Measurements from ENCODE around the gene CWC25. TPM values are rescaled to one million over a fixed set of nuclear protein-coding genes. Genes with fewer than 3 reads are reported as not detected.

CWC25 gene
- total RNA-seq, 1 experiment from 2014 or later, result 23.9 TPM

DNA sequence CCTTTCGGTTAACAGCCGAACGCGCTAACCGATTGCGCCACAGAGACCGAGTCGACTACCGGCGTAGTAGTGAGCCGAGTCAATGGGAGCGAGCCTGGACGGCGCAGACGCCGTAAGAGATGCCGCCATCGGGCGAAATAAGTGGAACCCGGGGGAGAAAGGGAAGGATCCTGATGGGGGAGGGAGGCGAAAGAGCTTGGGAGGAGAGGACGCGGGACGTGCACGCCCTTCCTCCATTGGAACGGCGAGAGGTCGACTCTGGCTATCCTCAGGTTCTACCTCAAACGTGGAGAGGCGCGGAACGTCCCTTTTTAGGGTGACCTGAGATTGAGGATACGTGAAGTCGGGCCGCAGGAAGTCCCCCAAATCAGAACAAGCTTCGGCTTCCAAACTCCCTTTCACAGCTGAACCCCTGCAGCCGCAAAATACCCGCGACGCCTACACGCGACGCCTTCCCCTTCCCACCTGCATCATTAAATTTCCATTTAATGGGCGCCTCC is 73.3 kb downstream of the CWC25 start:
- ATAC-seq (peak; percentile 20), DNase-seq (ENCODE audit: low read depth, low spot score) (peak; percentile 66)
- Histone ChIP-seq H3K36me3 (ENCODE audit: control insufficient read depth in 1 of 2, insufficient read depth in 2 of 2, low read length in 2 of 2) (peaks cover 16 to 29% of the 10 kb centered on the region in 2 experiments), H3K9me3 (ENCODE audit: control insufficient read depth in 1 of 2, insufficient read depth in 1 of 2, low read depth in 1 of 2, low read length in 2 of 2) (no peaks in the 10 kb centered on the region), H3K9ac (ENCODE audit: low read length) (peak overlapping the region; percentile 93), H3K4me1 (ENCODE audit: control insufficient read depth in 1 of 2, insufficient read depth in 2 of 2, low read length in 2 of 2) (peaks cover 18 to 50% of the 10 kb centered on the region in 2 experiments), H3K27ac (ENCODE audit: low read depth, low read length) (peak overlapping the region; percentile 100), H3K9me2 (ENCODE audit: insufficient read depth) (no peaks in the 10 kb centered on the region), H3K4me3 (replicated peaks in 1 of 2; ENCODE audit: low read depth in 1 of 2, low read length in 2 of 2) (peak overlapping the region; percentile 99 to 100), H4K20me1 (ENCODE audit: insufficient read depth) (no peaks in the 10 kb centered on the region), H3K27me3 (ENCODE audit: insufficient read depth, low read length) (no peaks in the 10 kb centered on the region), H3K4me2 (ENCODE audit: low read length) (peak overlapping the region; percentile 94), H3K79me2 (ENCODE audit: insufficient read depth, low read length) (peaks cover 68% of the 10 kb centered on the region), H2AFZ (ENCODE audit: low read depth, low read length, poor library complexity, severe bottlenecking) (no peak overlapping the region)
- peak; percentile 25; the same call in 1 of the 2 replicates for TF ChIP-seq POLR2AphosphoS5 (IDR thresholded peaks at IDR 0.05; ENCODE audit: low read depth, low read length)
- TF ChIP-seq YY1 (IDR thresholded peaks at IDR 0.05; ENCODE audit: extremely low read depth, insufficient replicate concordance, low read depth, low read length), result peak; percentile 46
- peak; percentile 9 for TF ChIP-seq TCF7L2 (IDR thresholded peaks at IDR 0.05; ENCODE audit: borderline replicate concordance, extremely low read depth, insufficient read depth, insufficient read length)
- TF ChIP-seq, protein P1, sequence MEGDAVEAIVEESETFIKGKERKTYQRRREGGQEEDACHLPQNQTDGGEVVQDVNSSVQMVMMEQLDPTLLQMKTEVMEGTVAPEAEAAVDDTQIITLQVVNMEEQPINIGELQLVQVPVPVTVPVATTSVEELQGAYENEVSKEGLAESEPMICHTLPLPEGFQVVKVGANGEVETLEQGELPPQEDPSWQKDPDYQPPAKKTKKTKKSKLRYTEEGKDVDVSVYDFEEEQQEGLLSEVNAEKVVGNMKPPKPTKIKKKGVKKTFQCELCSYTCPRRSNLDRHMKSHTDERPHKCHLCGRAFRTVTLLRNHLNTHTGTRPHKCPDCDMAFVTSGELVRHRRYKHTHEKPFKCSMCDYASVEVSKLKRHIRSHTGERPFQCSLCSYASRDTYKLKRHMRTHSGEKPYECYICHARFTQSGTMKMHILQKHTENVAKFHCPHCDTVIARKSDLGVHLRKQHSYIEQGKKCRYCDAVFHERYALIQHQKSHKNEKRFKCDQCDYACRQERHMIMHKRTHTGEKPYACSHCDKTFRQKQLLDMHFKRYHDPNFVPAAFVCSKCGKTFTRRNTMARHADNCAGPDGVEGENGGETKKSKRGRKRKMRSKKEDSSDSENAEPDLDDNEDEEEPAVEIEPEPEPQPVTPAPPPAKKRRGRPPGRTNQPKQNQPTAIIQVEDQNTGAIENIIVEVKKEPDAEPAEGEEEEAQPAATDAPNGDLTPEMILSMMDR (IDR thresholded peaks at IDR 0.05 in 2 of 3, conservative IDR thresholded peaks at IDR 0.05 in 1 of 3; ENCODE audit: borderline replicate concordance in 1 of 3, insufficient read depth in 1 of 3, low read depth in 2 of 3, low read length in 2 of 3), result no peak
- no peak for TF ChIP-seq EGR1 (IDR thresholded peaks at IDR 0.05; ENCODE audit: low read depth)
- TF ChIP-seq, protein P2, sequence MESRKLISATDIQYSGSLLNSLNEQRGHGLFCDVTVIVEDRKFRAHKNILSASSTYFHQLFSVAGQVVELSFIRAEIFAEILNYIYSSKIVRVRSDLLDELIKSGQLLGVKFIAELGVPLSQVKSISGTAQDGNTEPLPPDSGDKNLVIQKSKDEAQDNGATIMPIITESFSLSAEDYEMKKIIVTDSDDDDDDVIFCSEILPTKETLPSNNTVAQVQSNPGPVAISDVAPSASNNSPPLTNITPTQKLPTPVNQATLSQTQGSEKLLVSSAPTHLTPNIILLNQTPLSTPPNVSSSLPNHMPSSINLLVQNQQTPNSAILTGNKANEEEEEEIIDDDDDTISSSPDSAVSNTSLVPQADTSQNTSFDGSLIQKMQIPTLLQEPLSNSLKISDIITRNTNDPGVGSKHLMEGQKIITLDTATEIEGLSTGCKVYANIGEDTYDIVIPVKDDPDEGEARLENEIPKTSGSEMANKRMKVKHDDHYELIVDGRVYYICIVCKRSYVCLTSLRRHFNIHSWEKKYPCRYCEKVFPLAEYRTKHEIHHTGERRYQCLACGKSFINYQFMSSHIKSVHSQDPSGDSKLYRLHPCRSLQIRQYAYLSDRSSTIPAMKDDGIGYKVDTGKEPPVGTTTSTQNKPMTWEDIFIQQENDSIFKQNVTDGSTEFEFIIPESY (IDR thresholded peaks at IDR 0.05; ENCODE audit: extremely low read depth, insufficient replicate concordance, low read length), result peak; percentile 40
- ChIA-PET CTCF (interaction anchor here (0.9 to 2.1 kb wide), 2 partner anchors 17 to 21 kb away, joined by 3 to 11 read pairs; no protein-coding TSS in a partner anchor), POLR2A (interaction anchor here (0.9 to 2.2 kb wide), 6 partner anchors 45 to 448 kb away, joined by 3 to 6 read pairs (median 4); partner anchors contain the start of genes RPL19 and RPL23), RAD21 (ENCODE audit: low non-redundant PET in 1 of 2, low total read pairs in 2 of 2, uncharacterized antibody in 2 of 2, unreplicated experiment in 2 of 2) (interaction anchor here in 1 of 2 experiments (0.6 kb wide), 1 partner anchor 117 kb away, joined by 3 read pairs; no protein-coding TSS in a partner anchor)
- intact Hi-C loops (cut with micrococcal nuclease), result loop anchor here (5.0 kb wide), 4 partner anchors 45 to 115 kb away; partner anchors contain the start of genes PIP4K2B and RPL23
- TSS peak; percentile 49 for BruUV-seq (replicated peaks)
